ENCODE measurements around the gene HOXD4.
A peak's percentile ranks its signal among the peaks of the same experiment; 100 is the strongest.

HOXD4 gene

GRCh38 chr2:176129813-176130146 lies 21.6 kb upstream of the HOXD4 start:
- H3K36me3 Mint-ChIP-seq (ENCODE audit: low read depth) = peaks cover 1% of the 10 kb centered on the region
- peaks cover 14% of the 10 kb centered on the region for H3K4me1 Mint-ChIP-seq (ENCODE audit: low read depth)
- H3K4me3 Mint-ChIP-seq = no peak overlapping the region
- peaks cover 87% of the 10 kb centered on the region for H3K27me3 Mint-ChIP-seq (ENCODE audit: low read depth)
- H3K27ac Mint-ChIP-seq = no peak overlapping the region
- H3K9me3 Mint-ChIP-seq = no peaks in the 10 kb centered on the region

- Mint-ChIP-seq H3K4me1 (ENCODE audit: low read depth) (peaks cover 14% of the 10 kb centered on the region), H3K27me3 (ENCODE audit: low read depth) (peaks cover 87% of the 10 kb centered on the region), H3K36me3 (ENCODE audit: low read depth) (peaks cover 1% of the 10 kb centered on the region), H3K9me3 (no peaks in the 10 kb centered on the region), H3K27ac (peak overlapping the region; percentile 88), H3K4me3 (peak overlapping the region; percentile 52)
Observed at GRCh38 chr2:176130147-176130956, 21.0 kb upstream of the HOXD4 start.

GRCh38 chr2:176130957-176131847 lies 20.1 kb upstream of the HOXD4 start:
- peaks cover 1% of the 10 kb centered on the region for H3K36me3 Mint-ChIP-seq (ENCODE audit: low read depth)

GRCh38 chr2:176131848-176132158 lies 19.5 kb upstream of the HOXD4 start:
- no peak overlapping the region for H3K4me3 Mint-ChIP-seq
- H3K4me1 Mint-ChIP-seq (ENCODE audit: low read depth) = peaks cover 17% of the 10 kb centered on the region
- peaks cover 85% of the 10 kb centered on the region for H3K27me3 Mint-ChIP-seq (ENCODE audit: low read depth)
- no peak overlapping the region for H3K27ac Mint-ChIP-seq
- H3K36me3 Mint-ChIP-seq (ENCODE audit: low read depth) = peaks cover 1% of the 10 kb centered on the region
- no peaks in the 10 kb centered on the region for H3K9me3 Mint-ChIP-seq

More at GRCh38 chr2:176130957-176131847, 20.1 kb upstream of the HOXD4 start:
- Mint-ChIP-seq H3K27ac (peak overlapping the region; percentile 88), H3K4me1 (ENCODE audit: low read depth) (peaks cover 17% of the 10 kb centered on the region), H3K27me3 (ENCODE audit: low read depth) (peaks cover 87% of the 10 kb centered on the region), H3K4me3 (peak overlapping the region; percentile 52), H3K9me3 (no peaks in the 10 kb centered on the region)

- H3K4me1 Mint-ChIP-seq (ENCODE audit: low read depth) = peaks cover 17% of the 10 kb centered on the region
- peak overlapping the region; percentile 77 for H3K27ac Mint-ChIP-seq
- peaks cover 2% of the 10 kb centered on the region for H3K36me3 Mint-ChIP-seq (ENCODE audit: low read depth)
- no peaks in the 10 kb centered on the region for H3K9me3 Mint-ChIP-seq
- peaks cover 84% of the 10 kb centered on the region for H3K27me3 Mint-ChIP-seq (ENCODE audit: low read depth)
- peak overlapping the region; percentile 73 for H3K4me3 Mint-ChIP-seq
Observed at GRCh38 chr2:176132205-176133171, 18.9 kb upstream of the HOXD4 start.

- Mint-ChIP-seq H3K27ac (no peak overlapping the region), H3K9me3 (no peaks in the 10 kb centered on the region), H3K4me3 (no peak overlapping the region), H3K4me1 (ENCODE audit: low read depth) (peaks cover 14% of the 10 kb centered on the region), H3K27me3 (ENCODE audit: low read depth) (peaks cover 84% of the 10 kb centered on the region), H3K36me3 (ENCODE audit: low read depth) (peaks cover 3% of the 10 kb centered on the region)
Observed at GRCh38 chr2:176133389-176133788, 18.0 kb upstream of the HOXD4 start.

- peaks cover 3% of the 10 kb centered on the region for H3K36me3 Mint-ChIP-seq (ENCODE audit: low read depth)
- peaks cover 84% of the 10 kb centered on the region for H3K27me3 Mint-ChIP-seq (ENCODE audit: low read depth)
- H3K9me3 Mint-ChIP-seq = no peaks in the 10 kb centered on the region
- peaks cover 16% of the 10 kb centered on the region for H3K4me1 Mint-ChIP-seq (ENCODE audit: low read depth)
- no peak overlapping the region for H3K27ac Mint-ChIP-seq
- H3K4me3 Mint-ChIP-seq = no peak overlapping the region
Observed at GRCh38 chr2:176134035-176134434, 17.3 kb upstream of the HOXD4 start.

- H3K27ac Mint-ChIP-seq = no peak overlapping the region
- peaks cover 18% of the 10 kb centered on the region for H3K4me1 Mint-ChIP-seq (ENCODE audit: low read depth)
- H3K36me3 Mint-ChIP-seq (ENCODE audit: low read depth) = peaks cover 3% of the 10 kb centered on the region
- no peak overlapping the region for H3K4me3 Mint-ChIP-seq
- H3K9me3 Mint-ChIP-seq = no peaks in the 10 kb centered on the region
- peaks cover 92% of the 10 kb centered on the region for H3K27me3 Mint-ChIP-seq (ENCODE audit: low read depth)
Observed at GRCh38 chr2:176135035-176135440, 16.3 kb upstream of the HOXD4 start.

- H3K9me3 Mint-ChIP-seq = no peaks in the 10 kb centered on the region
- H3K4me3 Mint-ChIP-seq = no peak overlapping the region
- peaks cover 2% of the 10 kb centered on the region for H3K36me3 Mint-ChIP-seq (ENCODE audit: low read depth)
- H3K4me1 Mint-ChIP-seq (ENCODE audit: low read depth) = peaks cover 22% of the 10 kb centered on the region
- H3K27me3 Mint-ChIP-seq (ENCODE audit: low read depth) = peaks cover 93% of the 10 kb centered on the region
- H3K27ac Mint-ChIP-seq = no peak overlapping the region
Observed at GRCh38 chr2:176136374-176137251, 14.7 kb upstream of the HOXD4 start.

- no peaks in the 10 kb centered on the region for H3K9me3 Mint-ChIP-seq
- no peak overlapping the region for H3K4me3 Mint-ChIP-seq
- H3K4me1 Mint-ChIP-seq (ENCODE audit: low read depth) = peaks cover 19% of the 10 kb centered on the region
- peak overlapping the region; percentile 14 for H3K27ac Mint-ChIP-seq
- peaks cover 94% of the 10 kb centered on the region for H3K27me3 Mint-ChIP-seq (ENCODE audit: low read depth)
- peaks cover 2% of the 10 kb centered on the region for H3K36me3 Mint-ChIP-seq (ENCODE audit: low read depth)
Observed at GRCh38 chr2:176137252-176137580, 14.1 kb upstream of the HOXD4 start.

GRCh38 chr2:176137906-176138305 lies 13.4 kb upstream of the HOXD4 start:
- H3K27me3 Mint-ChIP-seq (ENCODE audit: low read depth) = peaks cover 93% of the 10 kb centered on the region
- peaks cover 16% of the 10 kb centered on the region for H3K4me1 Mint-ChIP-seq (ENCODE audit: low read depth)

GRCh38 chr2:176138526-176138922 lies 12.8 kb upstream of the HOXD4 start:
- H3K9me3 Mint-ChIP-seq = no peaks in the 10 kb centered on the region
- H3K36me3 Mint-ChIP-seq (ENCODE audit: low read depth) = peaks cover 2% of the 10 kb centered on the region
- peak overlapping the region; percentile 54 for H3K27ac Mint-ChIP-seq
- H3K27me3 Mint-ChIP-seq (ENCODE audit: low read depth) = peaks cover 93% of the 10 kb centered on the region
- H3K4me1 Mint-ChIP-seq (ENCODE audit: low read depth) = peaks cover 16% of the 10 kb centered on the region
- H3K4me3 Mint-ChIP-seq = no peak overlapping the region

More at GRCh38 chr2:176137906-176138305, 13.4 kb upstream of the HOXD4 start:
- H3K9me3 Mint-ChIP-seq = no peaks in the 10 kb centered on the region
- peaks cover 2% of the 10 kb centered on the region for H3K36me3 Mint-ChIP-seq (ENCODE audit: low read depth)
- H3K27ac Mint-ChIP-seq = no peak overlapping the region
- no peak overlapping the region for H3K4me3 Mint-ChIP-seq

- Mint-ChIP-seq H3K27me3 (ENCODE audit: low read depth) (peaks cover 93% of the 10 kb centered on the region), H3K9me3 (no peaks in the 10 kb centered on the region), H3K27ac (peak overlapping the region; percentile 54), H3K4me3 (no peak overlapping the region), H3K4me1 (ENCODE audit: low read depth) (peaks cover 16% of the 10 kb centered on the region), H3K36me3 (ENCODE audit: low read depth) (peaks cover 2% of the 10 kb centered on the region)
Observed at GRCh38 chr2:176138923-176139660, 12.3 kb upstream of the HOXD4 start.
